WTC11 (cell line): Measurements from ENCODE around the gene CNGA2.

ENCODE experiments used
- ESRRA ChIP-seq: sonication (generic); formaldehyde crosslinking; IDR thresholded peaks from 2 replicates; pipeline ENCODE4 v1.8.1; 2022; ENCODE audit warnings: mild to moderate bottlenecking, missing genetic modification reagents, borderline replicate concordance
- NR3C1 ChIP-seq: sonication (generic); formaldehyde crosslinking; conservative IDR thresholded peaks from 2 replicates; pipeline ENCODE4 v1.8.1; 2023; ENCODE audit warnings: low read depth, mild to moderate bottlenecking, missing genetic modification reagents
- SP1 ChIP-seq: sonication (generic); formaldehyde crosslinking; conservative IDR thresholded peaks from 2 replicates; pipeline ENCODE4 v1.8.1; 2022; ENCODE audit warnings: missing genetic modification reagents
- TF ChIP-seq, protein P1 (sequence below): fragments of 250-450 bp; sonication (Bioruptor Pico); IDR thresholded peaks from 2 replicates; pipeline ENCODE4 v2.1.2; 2022; ENCODE audit warnings: mild to moderate bottlenecking, moderate library complexity
- TF ChIP-seq, protein P2 (sequence below): sonication (generic); formaldehyde crosslinking; IDR thresholded peaks from 2 replicates; pipeline ENCODE4 v1.8.1; 2022; ENCODE audit warnings: low read depth, mild to moderate bottlenecking, moderate library complexity, missing genetic modification reagents, borderline replicate concordance
- TF ChIP-seq, protein P3 (sequence below): fragments of 200-600 bp; IDR thresholded peaks from 2 replicates; pipeline ENCODE4 v1.8.0; 2022; ENCODE audit warnings: antibody characterized with exemption
- TF ChIP-seq, protein P4 (sequence below): sonication (generic); formaldehyde crosslinking; IDR thresholded peaks from 2 replicates; pipeline ENCODE4 v1.8.0; 2022; ENCODE audit warnings: mild to moderate bottlenecking, missing genetic modification reagents
- TF ChIP-seq, protein P5 (sequence below): sonication (generic); formaldehyde crosslinking; IDR thresholded peaks from 2 replicates; pipeline ENCODE4 v1.8.1; 2023; ENCODE audit warnings: mild to moderate bottlenecking, missing genetic modification reagents

DNA sequence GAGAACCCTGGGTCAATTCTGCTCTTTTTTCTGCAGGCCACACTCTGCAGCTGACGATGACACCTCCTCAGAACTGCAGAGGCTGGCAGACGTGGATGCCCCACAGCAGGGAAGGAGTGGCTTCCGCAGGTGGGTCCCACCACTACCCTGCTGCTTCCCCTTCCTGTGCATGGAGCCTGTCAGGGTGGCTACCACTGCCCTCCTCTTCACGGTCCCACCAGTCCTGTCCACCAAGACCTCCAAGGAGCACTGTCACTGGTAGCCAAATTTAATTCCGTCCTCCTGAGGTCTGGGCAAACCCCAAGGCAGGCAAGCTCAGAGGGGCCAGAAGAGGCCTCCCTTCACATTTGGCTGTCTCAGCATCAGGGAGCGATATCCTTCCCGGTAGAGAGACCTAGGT, 4.2 kb downstream of the CNGA2 start:
- TF ChIP-seq, protein P1, sequence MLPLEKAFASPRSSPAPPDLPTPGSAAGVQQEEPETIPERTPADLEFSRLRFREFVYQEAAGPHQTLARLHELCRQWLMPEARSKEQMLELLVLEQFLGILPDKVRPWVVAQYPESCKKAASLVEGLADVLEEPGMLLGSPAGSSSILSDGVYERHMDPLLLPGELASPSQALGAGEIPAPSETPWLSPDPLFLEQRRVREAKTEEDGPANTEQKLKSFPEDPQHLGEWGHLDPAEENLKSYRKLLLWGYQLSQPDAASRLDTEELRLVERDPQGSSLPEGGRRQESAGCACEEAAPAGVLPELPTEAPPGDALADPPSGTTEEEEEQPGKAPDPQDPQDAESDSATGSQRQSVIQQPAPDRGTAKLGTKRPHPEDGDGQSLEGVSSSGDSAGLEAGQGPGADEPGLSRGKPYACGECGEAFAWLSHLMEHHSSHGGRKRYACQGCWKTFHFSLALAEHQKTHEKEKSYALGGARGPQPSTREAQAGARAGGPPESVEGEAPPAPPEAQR (CRISPR knock-in tag) = no peak
- TF ChIP-seq, protein P2, sequence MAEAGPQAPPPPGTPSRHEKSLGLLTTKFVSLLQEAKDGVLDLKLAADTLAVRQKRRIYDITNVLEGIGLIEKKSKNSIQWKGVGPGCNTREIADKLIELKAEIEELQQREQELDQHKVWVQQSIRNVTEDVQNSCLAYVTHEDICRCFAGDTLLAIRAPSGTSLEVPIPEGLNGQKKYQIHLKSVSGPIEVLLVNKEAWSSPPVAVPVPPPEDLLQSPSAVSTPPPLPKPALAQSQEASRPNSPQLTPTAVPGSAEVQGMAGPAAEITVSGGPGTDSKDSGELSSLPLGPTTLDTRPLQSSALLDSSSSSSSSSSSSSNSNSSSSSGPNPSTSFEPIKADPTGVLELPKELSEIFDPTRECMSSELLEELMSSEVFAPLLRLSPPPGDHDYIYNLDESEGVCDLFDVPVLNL = no peak
- TF ChIP-seq, protein P3, sequence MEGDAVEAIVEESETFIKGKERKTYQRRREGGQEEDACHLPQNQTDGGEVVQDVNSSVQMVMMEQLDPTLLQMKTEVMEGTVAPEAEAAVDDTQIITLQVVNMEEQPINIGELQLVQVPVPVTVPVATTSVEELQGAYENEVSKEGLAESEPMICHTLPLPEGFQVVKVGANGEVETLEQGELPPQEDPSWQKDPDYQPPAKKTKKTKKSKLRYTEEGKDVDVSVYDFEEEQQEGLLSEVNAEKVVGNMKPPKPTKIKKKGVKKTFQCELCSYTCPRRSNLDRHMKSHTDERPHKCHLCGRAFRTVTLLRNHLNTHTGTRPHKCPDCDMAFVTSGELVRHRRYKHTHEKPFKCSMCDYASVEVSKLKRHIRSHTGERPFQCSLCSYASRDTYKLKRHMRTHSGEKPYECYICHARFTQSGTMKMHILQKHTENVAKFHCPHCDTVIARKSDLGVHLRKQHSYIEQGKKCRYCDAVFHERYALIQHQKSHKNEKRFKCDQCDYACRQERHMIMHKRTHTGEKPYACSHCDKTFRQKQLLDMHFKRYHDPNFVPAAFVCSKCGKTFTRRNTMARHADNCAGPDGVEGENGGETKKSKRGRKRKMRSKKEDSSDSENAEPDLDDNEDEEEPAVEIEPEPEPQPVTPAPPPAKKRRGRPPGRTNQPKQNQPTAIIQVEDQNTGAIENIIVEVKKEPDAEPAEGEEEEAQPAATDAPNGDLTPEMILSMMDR = no peak
- TF ChIP-seq, protein P4, sequence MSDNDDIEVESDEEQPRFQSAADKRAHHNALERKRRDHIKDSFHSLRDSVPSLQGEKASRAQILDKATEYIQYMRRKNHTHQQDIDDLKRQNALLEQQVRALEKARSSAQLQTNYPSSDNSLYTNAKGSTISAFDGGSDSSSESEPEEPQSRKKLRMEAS (CRISPR knock-in tag) = no peak
- TF ChIP-seq SP1 (no peak), ESRRA (CRISPR knock-in tag) (no peak), NR3C1 (CRISPR knock-in tag) (no peak)
- TF ChIP-seq, protein P5, sequence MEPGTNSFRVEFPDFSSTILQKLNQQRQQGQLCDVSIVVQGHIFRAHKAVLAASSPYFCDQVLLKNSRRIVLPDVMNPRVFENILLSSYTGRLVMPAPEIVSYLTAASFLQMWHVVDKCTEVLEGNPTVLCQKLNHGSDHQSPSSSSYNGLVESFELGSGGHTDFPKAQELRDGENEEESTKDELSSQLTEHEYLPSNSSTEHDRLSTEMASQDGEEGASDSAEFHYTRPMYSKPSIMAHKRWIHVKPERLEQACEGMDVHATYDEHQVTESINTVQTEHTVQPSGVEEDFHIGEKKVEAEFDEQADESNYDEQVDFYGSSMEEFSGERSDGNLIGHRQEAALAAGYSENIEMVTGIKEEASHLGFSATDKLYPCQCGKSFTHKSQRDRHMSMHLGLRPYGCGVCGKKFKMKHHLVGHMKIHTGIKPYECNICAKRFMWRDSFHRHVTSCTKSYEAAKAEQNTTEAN (CRISPR knock-in tag) = no peak
